PC-9 (cell line): ENCODE results near the gene MAPKAPK2. TPM values are rescaled to one million over a fixed set of nuclear protein-coding genes. Genes with fewer than 3 reads are reported as not detected.

Experiments
- BruUV-seq: library from RNA; stranded (reverse); fragments of 400-500 nt; replicated peaks from 2 replicates; lab custom pipeline; 2021; lab: Mats Ljungman, UMichigan
- CTCF ChIA-PET: fragments of 300-600 bp; sonication (Branson Sonifier 250); formaldehyde crosslinking; loops from one replicate; lab custom pipeline; 2022; ENCODE audit warnings: antibody characterized with exemption; lab: Charles Lee
- POLR2A ChIA-PET: fragments of 300-600 bp; sonication (Branson Sonifier 250); formaldehyde crosslinking; loops from one replicate; lab custom pipeline; 2022; ENCODE audit warnings: antibody characterized with exemption; ENCODE audit not compliant: unreplicated experiment; lab: Charles Lee
- DNase-seq, 2 experiments: peaks; one replicate each; pipeline versions ENCODE4 v3.0.0 to v3.0.0-alpha.2; 2015 to 2022; ENCODE audit warnings: mixed read lengths in 1 of 2
- H2AFZ ChIP-seq: fragments of 200-600 bp; sonication (generic); 2 replicates; pipeline ENCODE4 v1.8.1; 2017; ENCODE audit warnings: antibody characterized with exemption
- H3F3A ChIP-seq: fragments of 200-600 bp; sonication (generic); 2 replicates; pipeline ENCODE4 v1.8.1; 2017; ENCODE audit warnings: antibody characterized with exemption, mild to moderate bottlenecking, low read depth; ENCODE audit not compliant: insufficient read depth
- H3K27ac ChIP-seq: fragments of 200-600 bp; sonication (generic); 2 replicates; pipeline ENCODE4 v1.6.1; 2016; ENCODE audit warnings: mixed run types
- H3K27me3 ChIP-seq: fragments of 200-600 bp; sonication (generic); 2 replicates; pipeline ENCODE4 v1.6.1; 2016; ENCODE audit warnings: low read depth, mixed run types; ENCODE audit not compliant: insufficient read depth
- H3K36me3 ChIP-seq: fragments of 200-600 bp; sonication (generic); 2 replicates; pipeline ENCODE4 v1.6.1; 2016; ENCODE audit warnings: low read depth, mixed run types
- H3K4me1 ChIP-seq: fragments of 200-600 bp; sonication (generic); replicated peaks from 2 replicates; pipeline ENCODE4 v1.6.1; 2016; ENCODE audit warnings: mixed run types; ENCODE audit not compliant: insufficient read depth
- H3K4me2 ChIP-seq: fragments of 200-600 bp; sonication (generic); 2 replicates; pipeline ENCODE4 v1.6.1; 2017; ENCODE audit warnings: mixed run types
- H3K4me3 ChIP-seq: fragments of 200-600 bp; sonication (generic); 2 replicates; pipeline ENCODE4 v1.6.1; 2016; ENCODE audit warnings: mixed run types
- H3K79me2 ChIP-seq: fragments of 200-600 bp; sonication (generic); 2 replicates; pipeline ENCODE4 v1.6.1; 2017; ENCODE audit warnings: low read depth, mixed run types
- H3K9me2 ChIP-seq: fragments of 200-600 bp; sonication (generic); 2 replicates; pipeline ENCODE4 v1.8.1; 2017; ENCODE audit warnings: mild to moderate bottlenecking; ENCODE audit not compliant: insufficient read depth
- H3K9me3 ChIP-seq: fragments of 200-600 bp; sonication (generic); 2 replicates; pipeline ENCODE4 v1.8.1; 2016; ENCODE audit warnings: low read depth; ENCODE audit not compliant: insufficient read depth
- H4K20me1 ChIP-seq: fragments of 200-600 bp; sonication (generic); 2 replicates; pipeline ENCODE4 v1.8.1; 2017; ENCODE audit not compliant: insufficient read depth
- EZH2 ChIP-seq: fragments of 200-600 bp; sonication (generic); IDR thresholded peaks from 2 replicates; pipeline ENCODE4 v1.8.0; 2017; ENCODE audit warnings: antibody characterized with exemption, low read depth
- intact Hi-C: fragments of 100-400 bp; cut with micrococcal nuclease; formaldehyde crosslinking; loops from one replicate; pipeline ENCODE4 v1.10.0; 2022; ENCODE audit not compliant: unreplicated experiment
- total RNA-seq: library from RNA; stranded (reverse); gene quantifications from 2 replicates; pipeline ENCODE4 v1.2.3, GENCODE V29; 2021
- TF ChIP-seq, protein P1 (sequence below): fragments of 200-600 bp; sonication (generic); conservative IDR thresholded peaks from 2 replicates; pipeline ENCODE4 v1.6.1; 2017; ENCODE audit warnings: mixed run types, antibody characterized with exemption, mild to moderate bottlenecking, moderate library complexity

Gene MAPKAPK2
- total RNA-seq, 1 experiment from 2014 or later, result 62.6 TPM

DNA sequence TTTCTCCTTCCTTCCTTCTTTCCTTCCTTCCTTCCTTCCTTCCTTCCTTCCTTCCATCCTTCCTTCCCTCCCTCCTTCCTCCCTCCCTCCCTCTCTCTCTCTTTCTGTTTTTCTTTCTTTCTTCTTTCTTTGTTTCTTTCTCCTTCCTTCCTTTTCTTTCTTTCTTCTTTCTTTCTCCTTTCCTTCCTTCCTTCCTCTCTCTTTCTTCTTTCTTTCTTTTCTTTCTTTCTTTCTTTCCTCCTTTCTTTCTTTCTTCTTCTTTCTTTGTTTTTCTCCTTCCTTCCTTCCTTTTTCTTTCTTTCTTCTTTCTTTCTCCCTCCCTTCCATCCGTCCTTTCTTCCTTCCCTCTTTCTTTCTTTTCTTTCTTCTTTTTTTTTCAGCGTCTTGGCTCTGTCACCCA is 67.8 kb downstream of the MAPKAPK2 start:
- 0 out of 2 replicates have a peak, but pooled peaks cover 4% of the 10 kb centered on the region for H3K9me3 ChIP-seq
- no peaks in the 10 kb centered on the region for H3K4me1 ChIP-seq
- ChIA-PET CTCF (no interaction called here), POLR2A (no interaction called here)
- H2AFZ ChIP-seq, result no peak overlapping the region
- no peak overlapping the region for H3K27ac ChIP-seq
- no TSS peak for BruUV-seq
- intact Hi-C loops, result no loop called here
- no peak overlapping the region for H3K4me3 ChIP-seq
- H3K4me2 ChIP-seq, result no peak overlapping the region
- H3K36me3 ChIP-seq, result no peaks in the 10 kb centered on the region
- no peaks in the 10 kb centered on the region for H3K79me2 ChIP-seq
- H4K20me1 ChIP-seq, result no peaks in the 10 kb centered on the region
- no peaks in the 10 kb centered on the region for H3K9me2 ChIP-seq
- no peak for TF ChIP-seq EZH2
- TF ChIP-seq, protein P1, sequence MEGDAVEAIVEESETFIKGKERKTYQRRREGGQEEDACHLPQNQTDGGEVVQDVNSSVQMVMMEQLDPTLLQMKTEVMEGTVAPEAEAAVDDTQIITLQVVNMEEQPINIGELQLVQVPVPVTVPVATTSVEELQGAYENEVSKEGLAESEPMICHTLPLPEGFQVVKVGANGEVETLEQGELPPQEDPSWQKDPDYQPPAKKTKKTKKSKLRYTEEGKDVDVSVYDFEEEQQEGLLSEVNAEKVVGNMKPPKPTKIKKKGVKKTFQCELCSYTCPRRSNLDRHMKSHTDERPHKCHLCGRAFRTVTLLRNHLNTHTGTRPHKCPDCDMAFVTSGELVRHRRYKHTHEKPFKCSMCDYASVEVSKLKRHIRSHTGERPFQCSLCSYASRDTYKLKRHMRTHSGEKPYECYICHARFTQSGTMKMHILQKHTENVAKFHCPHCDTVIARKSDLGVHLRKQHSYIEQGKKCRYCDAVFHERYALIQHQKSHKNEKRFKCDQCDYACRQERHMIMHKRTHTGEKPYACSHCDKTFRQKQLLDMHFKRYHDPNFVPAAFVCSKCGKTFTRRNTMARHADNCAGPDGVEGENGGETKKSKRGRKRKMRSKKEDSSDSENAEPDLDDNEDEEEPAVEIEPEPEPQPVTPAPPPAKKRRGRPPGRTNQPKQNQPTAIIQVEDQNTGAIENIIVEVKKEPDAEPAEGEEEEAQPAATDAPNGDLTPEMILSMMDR, result no peak
- DNase-seq, result no peak
- no peaks in the 10 kb centered on the region for H3F3A ChIP-seq
- H3K27me3 ChIP-seq, result 0 out of 2 replicates have a peak, but pooled peaks cover 6% of the 10 kb centered on the region

DNA sequence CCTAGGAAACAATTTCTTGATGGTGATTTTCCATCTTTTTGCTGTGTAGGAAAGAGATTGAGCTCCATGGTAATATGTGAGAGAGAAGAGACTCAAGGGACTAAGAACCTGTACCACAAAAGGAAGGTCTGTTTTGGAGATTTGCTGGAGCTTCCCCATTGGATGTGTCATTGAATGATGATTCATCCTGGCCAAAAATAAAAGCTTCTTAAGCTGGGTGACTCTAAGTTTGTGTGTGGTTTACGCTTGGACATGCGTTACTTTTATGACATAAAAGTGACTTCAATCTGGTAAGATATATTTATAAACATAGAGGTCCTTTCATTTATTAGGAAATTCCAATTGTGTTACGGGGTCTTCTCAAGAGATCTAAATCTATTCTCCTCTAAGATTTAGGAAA is 68.4 kb downstream of the MAPKAPK2 start:
- Histone ChIP-seq H3K4me3 (no peak overlapping the region), H3K27me3 (peaks cover 6% of the 10 kb centered on the region; the same call in 1 of the 2 replicates), H3K36me3 (no peaks in the 10 kb centered on the region), H3F3A (no peaks in the 10 kb centered on the region), H2AFZ (no peak overlapping the region), H3K79me2 (no peaks in the 10 kb centered on the region), H3K4me2 (no peak overlapping the region), H3K9me2 (no peaks in the 10 kb centered on the region), H3K27ac (no peak overlapping the region), H4K20me1 (no peaks in the 10 kb centered on the region), H3K9me3 (0 out of 2 replicates have a peak, but pooled peaks cover 4% of the 10 kb centered on the region), H3K4me1 (no peaks in the 10 kb centered on the region)
- TF ChIP-seq, protein P1, result no peak
- no peak for TF ChIP-seq EZH2
- intact Hi-C loops, result no loop called here
- ChIA-PET POLR2A (no interaction called here), CTCF (interaction anchor here (0.6 kb wide), 1 partner anchor 940 kb away, joined by 3 read pairs; no protein-coding TSS in a partner anchor)
- BruUV-seq, result no TSS peak
- DNase-seq, result no peak

DNA sequence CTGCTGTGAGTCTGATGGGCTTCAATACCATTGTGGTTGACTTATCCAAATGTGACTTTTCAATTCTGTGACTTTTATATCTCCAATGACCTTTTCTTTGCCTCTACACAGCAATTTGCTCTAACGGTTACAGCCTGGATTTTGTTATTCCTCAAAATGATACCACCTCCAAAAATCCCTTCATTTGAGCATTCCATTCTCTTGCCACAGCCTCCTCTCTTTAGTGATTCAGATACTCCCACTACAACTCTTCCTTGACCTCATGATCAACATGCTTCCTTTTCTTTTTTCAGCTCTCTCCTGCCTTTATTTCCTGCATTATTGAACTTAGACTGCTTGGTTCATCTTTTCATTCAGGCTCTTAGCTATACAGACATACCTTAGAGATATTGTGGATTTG is 69.3 kb downstream of the MAPKAPK2 start:
- H3K27ac ChIP-seq, result no peak overlapping the region
- no peaks in the 10 kb centered on the region for H3K4me1 ChIP-seq
- no peaks in the 10 kb centered on the region for H3F3A ChIP-seq
- H2AFZ ChIP-seq, result no peak overlapping the region
- H3K36me3 ChIP-seq, result no peaks in the 10 kb centered on the region
- H3K9me3 ChIP-seq, result 0 out of 2 replicates have a peak, but pooled peaks cover 4% of the 10 kb centered on the region
- no TSS peak for BruUV-seq
- no peak for DNase-seq
- CTCF ChIA-PET, result interaction anchor here (0.5 kb wide), 1 partner anchor 695 kb away, joined by 9 read pairs; no protein-coding TSS in a partner anchor
- H4K20me1 ChIP-seq, result no peaks in the 10 kb centered on the region
- H3K9me2 ChIP-seq, result no peaks in the 10 kb centered on the region
- no peak for TF ChIP-seq EZH2
- TF ChIP-seq, protein P1, result no peak
- H3K79me2 ChIP-seq, result no peaks in the 10 kb centered on the region
- no peak overlapping the region for H3K4me2 ChIP-seq
- peaks cover 6% of the 10 kb centered on the region; the same call in 1 of the 2 replicates for H3K27me3 ChIP-seq
- H3K4me3 ChIP-seq, result no peak overlapping the region
- POLR2A ChIA-PET, result no interaction called here
- intact Hi-C loops, result no loop called here
